GM21576 (cell line): Measurements from ENCODE around the gene CNOT1.
"Not testable (repeated sequence)": the region's sequence is repeated elsewhere in the genome, so short reads cannot be mapped to it uniquely, and the experiment has no call there.

ENCODE experiments used
- ATAC-seq: cut with Tn5 transposase; IDR thresholded peaks from one replicate; pipeline ENCODE4 v1.9.1; 2021; ENCODE audit warnings: mild to moderate bottlenecking, moderate library complexity; ENCODE audit not compliant: unreplicated experiment

CNOT1 gene

DNA sequence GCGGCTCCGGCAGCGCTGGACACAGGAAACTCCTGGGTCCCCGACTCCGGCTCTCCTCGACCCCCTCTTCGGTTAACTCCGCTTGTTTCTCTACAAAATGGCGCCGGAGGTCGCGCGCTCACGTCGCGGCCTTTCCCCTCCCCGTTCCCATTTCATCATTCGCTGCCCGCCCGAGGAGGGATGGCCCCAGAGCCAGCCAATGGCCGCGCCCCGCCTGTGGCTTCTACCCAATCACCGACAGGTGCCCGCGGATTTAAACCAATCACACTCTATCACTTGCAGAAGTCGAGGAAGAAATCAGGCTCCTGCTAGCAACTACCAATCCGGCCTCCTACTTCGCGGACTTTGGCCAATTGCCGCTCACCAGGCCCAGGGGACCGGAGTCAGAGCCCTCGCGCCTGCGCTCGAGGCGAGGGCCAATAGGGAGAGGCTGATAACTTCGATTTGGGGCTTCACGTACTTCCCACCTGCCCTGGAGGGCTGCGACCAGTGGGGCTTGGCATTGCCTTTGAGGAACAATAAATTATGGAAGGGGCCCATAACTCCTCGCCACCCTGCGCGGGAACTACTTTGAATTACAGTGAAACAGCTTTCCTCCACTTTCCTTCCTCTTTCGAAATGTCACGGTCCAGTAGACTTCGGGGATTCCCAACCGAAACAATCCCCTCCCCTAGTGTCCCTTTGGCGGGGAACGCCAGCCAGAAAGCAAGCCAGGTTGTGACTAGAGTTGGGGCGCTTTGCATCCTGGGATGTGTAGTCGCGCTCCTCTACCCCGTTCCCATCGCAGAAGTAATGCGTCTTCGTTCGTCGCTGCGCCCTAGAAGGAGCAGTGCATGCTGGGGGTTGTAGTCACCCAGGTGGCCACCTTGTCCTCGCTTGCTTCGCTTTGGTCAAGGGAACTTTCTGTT is at the start of gene CNOT1:
Gene CNOT1, minus strand, starts transcription at position 94 of the 908 bp plus-strand sequence. CDS start 30,489 bp downstream, outside the sequence.
- ATAC-seq, result peak; percentile 82

DNA sequence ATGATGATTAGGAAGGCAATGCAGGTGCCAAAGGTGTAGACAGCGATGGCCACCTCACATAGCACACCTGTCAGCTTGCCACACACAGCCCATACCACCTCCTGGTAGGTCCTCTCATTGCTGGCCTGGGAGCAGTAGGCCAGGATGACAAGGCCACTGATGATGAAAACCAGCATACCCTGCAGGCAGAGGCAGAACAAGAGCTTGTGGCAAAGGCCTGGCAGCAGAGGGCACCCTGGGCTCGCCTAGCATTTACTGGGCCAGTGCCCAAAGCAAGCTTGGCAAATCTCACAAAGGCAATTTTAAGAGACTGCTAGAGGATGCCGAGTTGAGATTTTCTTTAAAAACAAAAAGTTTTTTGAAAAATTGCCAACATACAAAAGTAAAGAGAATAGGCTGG is 49.1 kb upstream of the CNOT1 start:
- no peak for ATAC-seq

DNA sequence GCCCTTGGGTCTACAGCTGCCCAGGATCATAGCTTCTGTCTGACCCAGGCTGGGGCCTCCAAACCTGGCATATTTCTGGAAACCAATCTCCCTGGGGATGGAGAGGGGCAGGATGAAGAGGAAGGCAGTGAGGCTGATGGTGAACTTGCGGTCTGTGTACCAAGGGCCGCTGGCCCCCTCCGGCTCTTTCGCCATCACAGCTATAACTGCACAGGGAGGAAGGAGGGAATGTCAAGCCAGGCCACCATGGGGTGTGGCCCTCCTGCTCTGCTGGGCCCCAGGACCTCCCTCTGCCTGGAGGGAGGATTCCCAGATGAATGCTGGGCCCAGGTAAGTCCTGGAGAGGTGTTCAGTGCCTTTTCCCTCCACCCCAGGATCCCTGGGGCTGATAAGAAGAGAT is 48.6 kb upstream of the CNOT1 start:
- ATAC-seq, result no peak

DNA sequence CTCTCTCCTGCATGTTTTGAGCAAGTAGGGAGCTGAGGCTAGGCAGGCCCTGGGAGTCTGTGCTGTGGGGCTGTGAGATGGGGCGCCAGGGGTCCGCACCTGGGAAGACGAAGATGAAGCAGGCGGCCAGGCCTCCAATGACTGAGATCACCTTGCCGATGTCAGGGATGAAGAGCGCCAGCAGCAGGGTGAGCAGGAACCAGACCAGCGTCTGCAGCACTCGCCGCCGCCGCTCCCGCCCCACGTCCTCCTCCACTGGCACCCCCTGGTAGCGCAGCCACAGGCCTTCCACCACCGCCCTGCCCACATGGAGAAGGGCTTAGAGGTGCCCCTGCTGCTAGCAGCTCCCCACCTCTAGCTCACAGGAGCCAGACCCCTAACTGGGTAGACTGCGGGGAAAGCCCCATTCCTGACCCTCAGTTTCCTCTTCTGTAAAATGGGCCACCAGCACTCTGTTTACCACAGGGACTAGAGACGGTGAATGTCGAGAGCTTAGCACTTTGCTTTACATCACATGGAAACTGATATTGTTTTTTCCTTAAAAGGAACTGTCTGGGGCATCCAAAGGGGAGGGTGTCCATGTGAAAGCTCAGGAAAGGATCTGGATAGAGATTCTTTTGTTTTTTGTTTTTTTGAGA is 41.4 kb upstream of the CNOT1 start:
- ATAC-seq, result no peak

DNA sequence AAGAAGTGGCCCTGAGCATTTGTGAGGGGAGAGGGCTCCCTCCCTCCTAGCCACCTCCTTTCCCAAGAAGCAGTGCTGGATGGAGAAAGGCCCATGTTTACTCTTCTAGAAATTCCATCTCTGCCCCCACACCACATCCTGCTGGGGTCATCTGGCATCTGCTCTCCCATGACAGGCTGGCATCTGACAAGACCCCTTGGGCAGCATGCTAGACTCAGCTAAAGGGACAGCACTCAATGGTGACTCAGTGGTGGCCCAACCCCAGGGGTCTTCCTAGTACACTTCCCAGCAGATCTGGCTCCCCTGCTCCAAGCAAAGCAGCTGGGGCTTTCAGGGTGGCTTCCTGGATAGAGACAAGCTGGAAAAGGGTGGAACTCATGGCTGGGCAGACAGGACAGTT is 40.6 kb upstream of the CNOT1 start:
- ATAC-seq, result no peak

DNA sequence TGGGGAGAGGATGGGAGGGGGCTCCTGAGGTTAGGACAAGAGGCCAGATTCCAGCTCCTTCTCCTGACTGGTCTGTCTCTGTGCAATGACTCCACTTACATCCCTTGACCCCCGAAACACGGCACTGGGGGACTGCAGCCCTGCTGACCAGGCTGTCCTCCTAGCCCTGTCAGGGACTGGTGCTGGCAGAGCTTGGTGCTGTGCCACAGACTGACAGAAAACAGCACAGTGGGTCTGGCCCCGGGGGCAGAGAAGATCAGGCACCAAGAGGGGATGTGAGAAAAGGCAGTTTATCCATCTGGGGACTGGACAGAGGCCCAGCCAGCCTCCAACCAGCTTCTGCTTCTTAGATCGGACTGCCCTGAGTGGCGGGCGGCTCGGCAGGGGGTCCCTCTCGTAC is 35.6 kb upstream of the CNOT1 start:
- ATAC-seq, result no peak

DNA sequence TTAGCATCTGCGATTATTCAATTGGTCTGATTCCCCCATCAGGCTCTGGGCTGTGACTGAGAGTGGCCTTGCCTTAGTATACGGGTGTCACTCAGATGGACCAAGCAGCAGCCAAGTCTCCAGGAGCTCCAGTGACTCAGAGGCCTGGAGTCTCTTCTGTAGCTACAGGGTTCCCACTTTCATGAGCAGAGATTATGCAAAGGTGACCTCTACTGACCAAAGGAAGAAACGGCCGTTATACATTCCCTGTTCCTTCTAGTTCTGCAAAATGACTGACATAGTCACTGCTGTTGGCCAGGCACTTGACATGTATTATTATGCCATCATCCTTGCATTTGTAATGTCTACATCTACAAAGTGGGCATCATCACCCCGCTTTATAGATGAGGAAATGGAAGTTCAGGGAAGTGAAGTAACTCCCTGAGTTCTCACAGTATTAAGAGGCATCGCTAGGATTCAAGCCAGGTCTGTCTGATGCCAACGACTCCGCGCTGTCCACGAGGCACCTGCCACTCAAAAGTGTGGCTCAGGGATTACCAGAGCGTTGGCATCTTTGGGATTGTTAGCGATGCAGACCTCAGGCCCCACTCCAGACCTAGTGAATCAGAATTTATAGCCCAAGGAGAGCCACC is 31.7 kb upstream of the CNOT1 start:
- ATAC-seq, result peak; percentile 79

DNA sequence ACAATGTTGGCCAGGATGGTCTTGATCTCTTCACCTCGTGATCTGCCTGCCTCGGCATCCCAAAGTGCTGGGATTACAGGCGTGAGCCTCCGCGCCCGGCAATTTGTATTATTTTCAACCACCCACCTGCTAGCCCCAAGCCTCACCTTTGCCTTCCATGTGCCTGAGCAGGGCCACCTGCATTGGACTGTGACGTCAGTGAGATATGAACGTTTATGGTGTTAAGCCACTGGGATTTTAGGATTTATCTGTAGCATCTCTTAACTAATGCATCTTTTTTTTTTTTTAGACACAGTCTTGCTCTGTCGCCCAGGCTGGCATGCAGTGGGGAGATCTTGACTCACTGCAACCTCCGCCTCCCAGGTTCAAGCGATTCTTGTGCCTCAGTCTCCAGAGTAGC is 30.3 kb upstream of the CNOT1 start:
- ATAC-seq, result not testable (repeated sequence)

DNA sequence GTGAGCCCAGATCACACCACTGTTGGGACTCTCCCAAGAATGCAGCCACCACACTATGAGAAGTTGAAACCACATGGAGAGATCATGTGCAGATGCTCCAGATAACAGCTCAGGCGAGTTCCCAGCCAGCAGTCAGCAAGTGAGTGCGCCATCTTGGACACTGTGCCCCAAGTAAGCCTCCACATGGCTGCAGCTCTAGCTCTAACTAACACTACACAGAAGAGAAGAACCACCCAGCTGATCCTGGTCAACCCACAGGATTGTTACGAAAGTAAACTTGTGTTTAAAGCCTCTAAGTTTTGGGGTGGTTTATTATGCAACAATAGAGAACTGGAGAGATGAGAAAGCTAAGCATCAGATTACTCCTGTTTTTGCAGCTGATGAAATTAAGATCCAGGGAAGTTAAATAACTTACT is 29.2 kb upstream of the CNOT1 start:
- no peak for ATAC-seq

DNA sequence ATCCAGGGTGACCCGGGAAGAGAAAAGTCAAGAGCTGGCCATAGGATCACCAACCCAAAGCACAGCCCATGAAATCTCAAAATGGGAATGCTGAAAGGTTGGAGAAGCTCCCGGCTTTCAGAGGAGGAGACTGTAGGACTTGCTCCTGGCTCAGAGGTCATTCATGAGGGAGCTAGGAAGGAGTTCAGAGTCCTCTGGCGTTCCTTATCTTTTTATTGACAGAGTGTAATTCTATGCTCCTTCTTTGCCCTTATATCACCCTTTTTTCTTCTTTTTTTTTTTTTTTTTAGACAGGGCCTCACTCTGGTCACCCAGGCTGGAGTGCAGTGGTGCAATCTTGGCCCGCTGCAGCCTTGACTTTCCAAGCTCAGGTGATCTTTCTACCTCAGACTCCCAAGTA is 27.3 kb upstream of the CNOT1 start:
- ATAC-seq, result no peak

DNA sequence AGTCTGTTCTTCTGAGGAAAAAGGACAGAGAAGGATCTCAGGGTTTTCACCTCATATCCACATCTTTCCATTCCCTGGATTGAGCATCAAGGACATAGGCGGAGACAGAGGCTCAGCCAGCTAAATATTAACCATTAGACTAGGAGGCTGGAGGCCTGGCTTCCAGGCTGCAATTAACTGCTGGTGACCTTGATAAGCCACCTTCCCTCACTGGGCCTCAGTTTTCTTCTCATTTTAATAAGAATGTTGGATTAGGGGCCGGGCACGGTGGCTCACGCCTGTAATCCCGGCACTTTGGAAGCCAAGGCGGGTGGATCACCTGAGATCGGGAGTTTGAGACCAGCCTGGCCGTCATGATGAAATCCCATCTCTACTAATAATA is 25.6 kb upstream of the CNOT1 start:
- no peak for ATAC-seq

DNA sequence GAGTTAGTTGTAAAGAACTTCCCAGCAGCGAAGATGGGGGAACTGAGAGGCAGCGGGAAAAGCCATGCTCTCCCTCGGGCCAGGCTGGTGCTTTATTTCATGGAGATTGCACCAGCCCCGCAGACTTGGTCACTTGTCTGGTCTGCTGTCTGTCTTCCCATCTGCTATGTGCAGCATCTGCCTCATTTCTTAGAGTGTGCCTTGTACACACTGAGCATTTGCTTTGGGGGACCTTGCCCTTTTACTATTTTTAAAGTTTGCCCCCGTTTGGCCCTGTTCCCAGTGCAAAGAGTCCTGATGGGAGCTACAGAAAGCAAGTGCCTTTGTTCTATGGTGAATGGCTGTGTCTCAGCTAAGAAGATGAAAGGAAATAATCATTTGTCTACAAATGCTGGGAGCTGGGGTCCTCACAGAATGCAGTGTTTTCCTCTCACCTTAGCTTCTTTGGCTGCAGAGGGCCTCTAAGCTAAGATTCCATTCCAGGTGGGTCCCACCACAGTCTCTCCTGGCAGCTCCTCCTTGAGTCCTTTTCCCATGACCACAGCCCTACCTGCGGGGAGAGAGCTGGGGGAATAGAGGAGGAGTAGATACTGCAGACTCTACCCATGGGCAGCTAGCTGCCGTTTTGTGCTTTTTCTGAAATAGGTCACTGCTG is 25.1 kb upstream of the CNOT1 start:
- no peak for ATAC-seq

DNA sequence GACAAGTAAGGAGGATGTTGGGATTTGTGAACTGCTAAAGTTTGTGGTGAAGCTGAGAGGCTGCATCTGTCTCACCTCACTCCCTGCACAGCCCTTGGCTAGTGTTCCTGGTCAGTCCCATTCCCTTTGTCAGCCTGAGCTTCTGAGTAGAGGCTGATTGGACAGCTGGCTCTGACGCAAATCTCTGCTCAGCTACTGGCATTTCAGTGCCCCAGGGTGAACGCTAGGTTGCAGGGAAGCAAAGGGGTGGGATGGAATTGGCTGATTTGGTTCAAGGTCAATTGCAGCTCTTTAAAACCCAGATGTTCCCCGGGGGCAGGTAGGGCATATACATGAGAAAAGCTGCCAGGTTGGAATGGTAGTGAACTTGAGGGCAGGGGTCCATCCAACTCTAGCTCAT is 23.1 kb upstream of the CNOT1 start:
- no peak for ATAC-seq

DNA sequence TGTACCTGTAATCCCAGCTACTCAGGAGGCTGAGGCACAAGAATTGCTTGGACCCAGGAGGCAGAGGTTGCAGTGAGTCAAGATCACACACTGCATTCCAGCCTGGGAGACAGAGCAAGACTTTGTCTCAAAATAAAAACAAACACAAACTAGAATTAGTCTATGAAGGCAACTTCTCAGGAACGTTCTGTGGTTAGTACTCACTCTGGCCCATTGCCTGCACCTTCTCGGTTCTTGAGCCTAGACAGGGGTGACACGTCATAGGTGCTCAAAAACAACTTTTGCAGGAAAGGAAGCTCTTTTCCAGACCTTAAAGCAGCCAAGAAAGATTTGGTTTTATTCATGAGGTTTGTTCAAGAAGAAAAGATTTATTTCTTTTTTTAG is 22.3 kb upstream of the CNOT1 start:
- no peak for ATAC-seq

DNA sequence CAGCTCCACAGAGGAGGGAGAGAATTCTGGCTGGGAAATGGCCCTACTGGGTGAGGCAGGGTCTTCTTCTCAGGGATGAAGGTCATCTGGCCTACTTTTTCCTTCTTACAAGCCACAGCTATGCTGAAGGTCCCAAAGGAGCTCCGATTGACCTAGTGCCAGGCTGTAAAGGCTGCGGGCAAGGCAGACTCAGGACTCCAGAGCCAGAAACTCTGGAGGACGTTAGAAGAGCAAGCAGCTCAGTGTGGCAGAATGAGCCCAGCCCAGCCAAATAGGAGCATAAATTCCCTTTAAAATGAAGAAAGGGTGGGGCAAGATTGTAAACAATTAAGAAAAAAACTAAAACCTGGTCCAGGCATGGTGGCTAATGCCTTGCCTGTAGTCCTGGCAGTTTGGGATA is 20.1 kb upstream of the CNOT1 start:
- no peak for ATAC-seq

DNA sequence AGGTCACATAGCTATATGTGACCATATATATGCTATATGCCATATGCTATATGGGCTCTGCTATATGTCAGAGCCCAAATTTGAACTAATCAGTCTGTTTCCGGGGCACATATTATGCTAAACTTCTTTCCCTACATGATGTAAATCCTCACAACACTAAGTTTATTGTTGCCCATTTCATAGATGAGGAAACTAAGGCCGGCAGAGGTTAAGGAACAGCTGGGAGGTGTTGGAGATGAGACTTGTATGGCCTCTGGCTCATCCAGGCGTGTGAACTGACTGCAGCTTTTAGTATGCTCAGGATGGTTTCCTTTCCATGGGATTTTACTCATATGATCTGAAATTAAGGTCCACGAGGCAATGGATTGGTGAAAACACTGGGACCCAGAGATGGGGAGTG is 17.5 kb upstream of the CNOT1 start:
- ATAC-seq, result no peak

DNA sequence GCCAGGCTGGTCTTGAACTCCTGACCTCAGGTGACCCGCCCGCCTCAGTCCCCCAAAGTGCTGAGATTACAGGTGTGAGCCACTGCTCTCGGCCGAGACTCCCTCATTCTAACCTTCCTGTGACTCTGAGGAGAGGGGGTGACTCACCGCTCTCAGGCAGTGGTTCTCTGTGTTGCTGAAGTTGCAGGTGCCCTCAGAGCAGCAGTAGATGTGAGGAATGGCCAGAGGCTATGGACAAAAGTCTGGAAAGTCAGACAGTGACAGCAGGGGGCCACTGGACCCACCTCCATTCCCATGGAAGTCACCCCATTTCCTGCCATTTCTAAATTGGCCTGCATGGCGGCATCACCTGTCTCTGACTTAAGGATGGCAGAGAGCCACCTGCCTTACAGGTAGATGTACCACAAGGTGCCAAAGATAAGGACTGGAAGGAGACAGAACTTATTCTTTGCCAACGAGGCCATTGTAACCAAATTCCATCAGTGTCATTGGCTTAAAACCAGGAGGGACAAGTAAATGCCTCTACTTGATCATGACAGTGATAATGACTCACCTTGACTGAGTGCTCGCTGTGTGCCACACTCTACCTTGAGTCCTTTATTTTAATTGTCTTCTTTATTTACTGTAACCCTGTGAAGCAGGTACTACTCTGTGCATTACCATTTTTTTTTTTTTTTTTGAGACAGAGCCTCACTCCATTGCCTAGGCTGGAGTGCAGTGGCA is 15.3 kb upstream of the CNOT1 start:
- ATAC-seq, result no peak

DNA sequence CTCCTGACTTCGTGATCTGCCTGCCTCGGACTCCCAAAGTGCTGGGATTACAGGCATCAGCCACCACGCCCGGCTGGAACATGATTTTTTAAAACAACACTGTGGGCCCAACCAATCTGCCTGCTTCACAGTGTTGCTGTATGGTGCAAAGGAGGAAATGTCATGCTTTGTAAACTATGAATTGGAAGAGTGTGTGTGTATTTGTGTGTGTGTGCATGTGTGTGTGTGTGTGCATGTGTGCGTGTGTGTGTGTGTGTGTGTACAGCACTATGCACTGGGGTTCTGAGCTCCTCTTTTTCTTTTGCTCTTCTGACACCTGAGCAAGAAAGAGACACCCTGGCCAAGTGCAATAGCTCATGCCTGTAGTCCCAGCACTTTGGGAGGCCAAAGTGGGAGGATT is 14.5 kb upstream of the CNOT1 start:
- no peak for ATAC-seq

DNA sequence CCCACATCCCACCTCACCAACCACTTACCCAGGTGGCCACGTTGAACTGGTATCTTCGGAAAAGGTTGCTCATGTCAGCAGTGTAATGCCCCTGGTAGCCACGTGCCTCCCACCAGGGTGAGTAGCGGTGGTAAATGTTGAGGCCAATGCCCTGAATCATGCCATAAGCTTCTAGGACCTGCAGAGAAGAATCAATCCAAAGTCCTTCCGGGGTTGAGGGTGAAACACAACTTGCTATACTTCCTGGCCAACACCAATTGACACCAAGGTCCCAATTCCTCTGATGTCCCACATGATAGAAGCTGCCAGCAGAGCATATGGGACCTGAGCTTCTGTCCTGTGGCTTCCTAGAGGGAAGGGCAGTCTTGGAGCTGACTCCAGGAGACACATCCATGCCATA is 11.3 kb upstream of the CNOT1 start:
- ATAC-seq, result no peak

DNA sequence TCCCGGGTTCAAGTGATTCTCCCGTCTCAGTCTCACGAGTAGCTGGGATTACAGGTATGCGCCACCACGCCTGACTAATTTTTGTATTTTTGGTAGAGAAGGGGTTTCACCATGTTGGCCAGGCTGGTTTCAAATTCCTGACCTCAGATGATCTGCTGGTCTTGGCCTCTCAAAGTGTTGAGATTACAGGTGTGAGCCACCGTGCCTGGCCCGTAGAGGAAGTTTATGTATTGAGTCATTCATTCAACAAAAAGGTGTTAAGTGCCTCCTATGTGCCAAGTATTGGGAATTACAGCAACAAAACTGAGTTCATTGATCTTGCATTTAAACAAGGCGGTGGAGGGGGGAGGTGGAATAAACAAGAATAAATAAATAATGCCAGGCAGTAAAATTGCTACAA is 10.2 kb upstream of the CNOT1 start:
- ATAC-seq, result no peak

DNA sequence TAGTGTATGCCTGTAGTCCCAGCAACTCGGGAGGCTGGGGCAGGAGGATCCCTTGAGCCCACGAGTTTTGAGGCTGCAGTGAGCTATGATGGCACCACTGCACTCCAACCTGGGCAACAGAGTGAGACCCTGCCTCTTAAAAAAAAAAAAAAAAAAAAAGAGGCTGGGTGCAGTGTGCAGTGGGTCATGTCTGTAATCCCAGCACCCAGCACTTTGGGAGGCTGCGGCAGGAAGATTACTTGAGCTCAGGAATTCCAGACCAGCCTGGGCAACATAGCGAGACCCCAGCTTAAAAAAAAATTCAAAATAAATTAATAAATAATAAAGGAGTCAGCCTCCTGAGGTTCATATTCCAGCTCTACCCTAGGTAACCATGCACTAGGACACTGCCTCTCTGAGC is 9.6 kb upstream of the CNOT1 start:
- ATAC-seq, result no peak
